Endothelial cell of umbilical vein (primary cell): ENCODE measurements around the gene TOMM5. TPM values are rescaled to one million over a fixed set of nuclear protein-coding genes. Genes with fewer than 3 reads are reported as not detected.

Source experiments
- BruUV-seq: library from RNA; stranded (reverse); fragments of 400-500 nt; replicated peaks from 2 replicates; lab custom pipeline; 2021; lab: Mats Ljungman, UMichigan
- CTCF ChIA-PET: fragments of 300-600, 350-600 bp; sonication (Branson Sonifier 250); formaldehyde crosslinking; loops from one replicate; lab custom pipeline; 2021; ENCODE audit warnings: antibody characterized with exemption, inconsistent platforms; lab: Charles Lee
- POLR2A ChIA-PET: fragments of 300-600, 350-600 bp; sonication (Branson Sonifier 250); formaldehyde crosslinking; loops from one replicate; lab custom pipeline; 2021; ENCODE audit warnings: antibody characterized with exemption, inconsistent platforms; lab: Charles Lee
- DNase-seq: peaks from one replicate; pipeline ENCODE4 v3.0.0-alpha.2; 2011; ENCODE audit warnings: low read depth, low spot score
- FAIRE-seq: peaks from 2 replicates; lab custom pipeline; 2011; peaks lifted over from hg19 to GRCh38; lab: Jason Lieb, UNC
- H2AFZ ChIP-seq: 2 replicates; pipeline ENCODE4 v1.6.0; 2012; ENCODE audit warnings: low read depth, low read length, control low read depth, inconsistent platforms
- H3K27ac ChIP-seq: 2 replicates; pipeline ENCODE4 v1.5.1; 2011; ENCODE audit warnings: low read depth, mild to moderate bottlenecking, control low read depth, low read length, moderate library complexity; ENCODE audit not compliant: insufficient read depth
- H3K27me3 ChIP-seq, 2 experiments: 2 replicates each; pipeline versions ENCODE4 v1.6.0 to v1.6.1; 2011; ENCODE audit warnings: low read length in 2 of 2, mixed read lengths in 1 of 2; ENCODE audit not compliant: control insufficient read depth in 2 of 2, insufficient read depth in 2 of 2
- H3K36me3 ChIP-seq, 2 experiments: 2 replicates in 1 of 2; 3 replicates in 1 of 2; pipeline ENCODE4 v1.5.1; 2011; ENCODE audit warnings: low read length in 2 of 2, mild to moderate bottlenecking in 1 of 2, moderate library complexity in 1 of 2; ENCODE audit not compliant: control insufficient read depth in 2 of 2, insufficient read depth in 2 of 2; ENCODE audit errors: extremely low read depth in 1 of 2
- H3K4me1 ChIP-seq: 3 replicates; pipeline ENCODE4 v1.5.1; 2011; ENCODE audit warnings: mild to moderate bottlenecking, low read length; ENCODE audit not compliant: control insufficient read depth, insufficient read depth; ENCODE audit errors: extremely low read depth
- H3K4me2 ChIP-seq: 2 replicates; pipeline ENCODE4 v1.6.1; 2011; ENCODE audit warnings: low read length, control low read depth, mixed read lengths; ENCODE audit not compliant: insufficient read depth
- H3K4me3 ChIP-seq, 3 experiments: fragments of 200-600 bp in 1 of 3; sonication (generic), shearing (Covaris generic) in 1 of 3; replicated peaks in 1 of 3; 2 replicates each; pipeline ENCODE4 v1.5.1; 2011 to 2016; ENCODE audit warnings: control low read depth in 3 of 3, low read length in 3 of 3, mild to moderate bottlenecking in 2 of 3, inconsistent platforms in 1 of 3, low read depth in 1 of 3, moderate library complexity in 1 of 3; ENCODE audit not compliant: insufficient read depth in 1 of 3
- H3K79me2 ChIP-seq: 2 replicates; pipeline ENCODE4 v1.6.0; 2012; ENCODE audit warnings: low read length, inconsistent platforms; ENCODE audit not compliant: control insufficient read depth, insufficient read depth
- H3K9ac ChIP-seq: replicated peaks from 2 replicates; pipeline ENCODE3; 2011; ENCODE audit warnings: low read length, control low read depth; ENCODE audit not compliant: insufficient read depth; ENCODE audit errors: extremely low read depth
- H3K9me1 ChIP-seq: replicated peaks from 3 replicates; pipeline ENCODE4 v1.6.0; 2011; ENCODE audit warnings: mild to moderate bottlenecking, low read length; ENCODE audit not compliant: control insufficient read depth, insufficient read depth; ENCODE audit errors: extremely low read depth
- H3K9me3 ChIP-seq: replicated peaks from 2 replicates; pipeline ENCODE4 v1.5.1; 2012; ENCODE audit warnings: low read length, inconsistent platforms; ENCODE audit not compliant: control insufficient read depth, insufficient read depth
- H4K20me1 ChIP-seq: replicated peaks from 2 replicates; pipeline ENCODE3; 2011; ENCODE audit warnings: mild to moderate bottlenecking, low read length; ENCODE audit not compliant: control insufficient read depth, insufficient read depth; ENCODE audit errors: extremely low read depth
- CTCF ChIP-seq, 2 donors: IDR thresholded peaks; 1 replicate in 1 of 2; 2 replicates in 1 of 2; pipeline ENCODE4 v1.5.1; 2011; ENCODE audit warnings: low read length in 2 of 2, mild to moderate bottlenecking in 2 of 2, moderate library complexity in 2 of 2, control low read depth in 1 of 2, inconsistent platforms in 1 of 2, low read depth in 1 of 2; ENCODE audit not compliant: insufficient read depth in 1 of 2; ENCODE audit errors: extremely low read depth in 1 of 2
- EZH2 ChIP-seq: IDR thresholded peaks from 2 replicates; pipeline ENCODE4 v1.6.1; 2012; ENCODE audit warnings: borderline replicate concordance, low read depth, mild to moderate bottlenecking, moderate library complexity, low read length, inconsistent platforms; ENCODE audit not compliant: severe bottlenecking
- FOS ChIP-seq: IDR thresholded peaks from 2 replicates; pipeline ENCODE4 v1.6.1; 2011; ENCODE audit warnings: mild to moderate bottlenecking, low read length, moderate library complexity, borderline replicate concordance; ENCODE audit not compliant: insufficient read depth
- GATA2 ChIP-seq: IDR thresholded peaks from 2 replicates; pipeline ENCODE4 v1.7.0; 2011; ENCODE audit warnings: low read depth, mild to moderate bottlenecking, moderate library complexity, mixed read lengths, low read length; ENCODE audit not compliant: insufficient read length, insufficient read depth
- JUN ChIP-seq: IDR thresholded peaks from 2 replicates; pipeline ENCODE4 v1.6.1; 2011; ENCODE audit warnings: borderline replicate concordance, low read depth; ENCODE audit not compliant: insufficient read length, insufficient read depth
- MYC ChIP-seq: IDR thresholded peaks from one replicate; pipeline ENCODE4 v1.6.1; 2011; ENCODE audit warnings: mild to moderate bottlenecking, low read depth, low read length
- POLR2A ChIP-seq: IDR thresholded peaks from 2 replicates; pipeline ENCODE4 v1.6.1; 2012; ENCODE audit warnings: low read depth, mild to moderate bottlenecking, control low read depth, low read length
- POLR2AphosphoS5 ChIP-seq: IDR thresholded peaks from 2 replicates; pipeline ENCODE4 v1.6.1; 2012; ENCODE audit warnings: low read depth, mild to moderate bottlenecking, control low read depth, low read length, moderate library complexity; ENCODE audit not compliant: insufficient read depth
- dilution Hi-C: fragments of 300-500 bp; cut with MboI; formaldehyde crosslinking; loops from one replicate; pipeline ENCODE4 v1.15.0; 2019; ENCODE audit warnings: low sequenced_read_pairs; ENCODE audit not compliant: extremely low pct_ligation_motif_present
- intact Hi-C: fragments of 100-400 bp; cut with micrococcal nuclease; formaldehyde crosslinking; loops from one replicate; pipeline ENCODE4 v1.10.0; 2022
- polyA plus RNA-seq, 4 experiments: library from polyadenylated mRNA; depleted of rRNA in 3 of 4; stranded (reverse) in 3 of 4; unstranded in 1 of 4; fragments of >200 nt; gene quantifications; 2 replicates each; pipeline versions ENCODE4 v1.2.1 to v1.2.3, GENCODE V29; 2011 to 2012; ENCODE audit warnings: missing spikeins in 1 of 4
- total RNA-seq: library from RNA; stranded (reverse); gene quantifications from 2 replicates; pipeline ENCODE4 v1.2.3, GENCODE V29; 2021
- TF ChIP-seq, protein P1 (sequence below): IDR thresholded peaks from 2 replicates; pipeline ENCODE4 v1.6.1; 2011; ENCODE audit not compliant: insufficient read depth, insufficient read length

TOMM5 gene
- total and polyA plus RNA-seq, 2 donors (not counting 3 experiments of a cell fraction or from before 2014, with no cell fraction given) = 122 to 147 TPM

GRCh38 chr9:37620396-37620795, 28.0 kb upstream of the TOMM5 start:
- FAIRE-seq = no peak
- intact Hi-C loops = no loop called here
- POLR2A ChIA-PET = no interaction called here

More at GRCh38 chr9:37620396-37620795, 28.0 kb upstream of the TOMM5 start:
- Histone ChIP-seq H3K9me1 (no peaks in the 10 kb centered on the region), H4K20me1 (no peaks in the 10 kb centered on the region), H3K27ac (no peak overlapping the region), H3K4me3 (no peak overlapping the region), H3K9ac (no peak overlapping the region), H3K27me3 (peaks cover 8 to 11% of the 10 kb centered on the region in 2 experiments), H2AFZ (no peak overlapping the region), H3K9me3 (no peaks in the 10 kb centered on the region), H3K4me2 (no peak overlapping the region), H3K36me3 (no peaks in the 10 kb centered on the region), H3K4me1 (no peaks in the 10 kb centered on the region), H3K79me2 (no peaks in the 10 kb centered on the region)
- no TSS peak for BruUV-seq
- dilution Hi-C loops = no loop called here
- no peak for DNase-seq
- CTCF ChIA-PET = no interaction called here
- TF ChIP-seq POLR2A = no peak
- no peak for TF ChIP-seq GATA2
- no peak for TF ChIP-seq MYC
- no peak for TF ChIP-seq CTCF (IDR thresholded peaks at IDR 0.05; ENCODE audit: extremely low read depth in 1 of 2, insufficient read depth in 1 of 2, low read depth in 1 of 2, low read length in 2 of 2)
- TF ChIP-seq FOS = no peak
- TF ChIP-seq, protein P1, sequence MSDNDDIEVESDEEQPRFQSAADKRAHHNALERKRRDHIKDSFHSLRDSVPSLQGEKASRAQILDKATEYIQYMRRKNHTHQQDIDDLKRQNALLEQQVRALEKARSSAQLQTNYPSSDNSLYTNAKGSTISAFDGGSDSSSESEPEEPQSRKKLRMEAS = no peak
- TF ChIP-seq POLR2AphosphoS5 = no peak
- no peak for TF ChIP-seq JUN
- no peak for TF ChIP-seq EZH2
